NCI-H146 treated with DMSO at 0.1 percent for 48 hours (cell line): ENCODE results near the gene SNX32.

Source experiments
- DNase-seq: peaks from one replicate; lab custom pipeline; 2025; ENCODE audit not compliant: unreplicated experiment; lab: John Stamatoyannopoulos, UW

SNX32 gene

DNA sequence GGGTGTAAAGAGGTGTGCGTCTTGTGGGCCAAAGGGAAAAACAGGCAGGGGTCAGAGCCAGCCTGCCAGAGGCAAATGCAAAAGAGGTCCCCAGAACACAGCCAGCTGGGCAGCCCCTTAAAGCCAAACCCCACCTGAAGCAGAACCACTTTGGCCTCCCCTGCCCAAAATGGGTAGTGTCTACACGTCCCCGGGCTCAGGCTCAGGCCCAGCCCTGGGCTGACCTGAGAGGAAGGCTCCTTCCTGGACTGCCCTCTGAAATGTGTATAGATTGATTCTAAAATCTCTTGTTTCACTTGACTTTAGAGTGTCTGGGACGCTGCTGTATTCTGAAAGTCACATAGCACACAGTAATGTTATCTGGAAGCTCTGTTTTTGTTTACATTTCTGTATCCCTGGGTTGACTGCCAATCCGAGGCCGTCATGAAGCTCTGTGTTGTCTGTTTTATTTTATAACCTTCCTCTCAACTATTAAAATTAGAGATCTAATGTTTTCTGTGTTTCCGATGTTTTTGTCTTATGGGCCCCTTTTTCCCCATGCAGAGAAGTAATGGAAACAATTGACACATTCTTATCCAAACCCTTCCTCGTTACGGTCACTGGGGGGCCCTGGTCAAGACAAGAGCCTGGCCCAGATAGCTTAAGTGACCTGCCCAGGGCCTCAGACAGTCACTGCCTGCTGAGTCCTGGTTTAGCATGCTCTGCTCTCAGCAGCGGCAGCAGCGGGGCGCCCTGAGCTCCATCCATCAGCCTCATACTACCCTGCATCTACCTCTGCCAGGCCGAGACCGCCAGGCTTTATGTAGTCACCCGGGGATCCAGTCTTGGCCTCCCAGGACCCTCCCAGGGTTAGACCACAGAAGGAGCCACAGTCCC, 36.8 kb upstream of the SNX32 start:
- no peak for DNase-seq

GRCh38 chr11:65797711-65798110, 36.1 kb upstream of the SNX32 start:
- DNase-seq = no peak

DNA sequence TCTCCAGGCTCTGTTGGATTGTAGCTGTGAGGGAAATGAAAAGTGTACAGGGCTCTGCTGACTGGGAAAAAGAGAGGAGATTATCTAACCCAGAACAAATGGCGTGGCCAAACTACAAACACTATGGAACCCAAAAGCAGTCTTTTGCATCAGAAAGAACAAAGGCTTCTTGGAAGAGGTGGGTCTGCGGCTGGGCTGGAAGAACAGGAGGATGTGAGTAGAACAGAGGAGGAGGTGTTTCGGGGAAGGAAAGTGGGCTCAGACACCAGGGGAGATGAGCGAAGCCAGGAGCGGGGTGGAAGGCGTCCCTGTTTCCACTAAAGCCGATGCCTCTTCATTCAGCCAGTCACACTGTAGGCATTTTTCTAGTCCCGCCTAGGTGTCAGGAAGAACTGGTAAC, 34.9 kb upstream of the SNX32 start:
- DNase-seq = no peak

DNA sequence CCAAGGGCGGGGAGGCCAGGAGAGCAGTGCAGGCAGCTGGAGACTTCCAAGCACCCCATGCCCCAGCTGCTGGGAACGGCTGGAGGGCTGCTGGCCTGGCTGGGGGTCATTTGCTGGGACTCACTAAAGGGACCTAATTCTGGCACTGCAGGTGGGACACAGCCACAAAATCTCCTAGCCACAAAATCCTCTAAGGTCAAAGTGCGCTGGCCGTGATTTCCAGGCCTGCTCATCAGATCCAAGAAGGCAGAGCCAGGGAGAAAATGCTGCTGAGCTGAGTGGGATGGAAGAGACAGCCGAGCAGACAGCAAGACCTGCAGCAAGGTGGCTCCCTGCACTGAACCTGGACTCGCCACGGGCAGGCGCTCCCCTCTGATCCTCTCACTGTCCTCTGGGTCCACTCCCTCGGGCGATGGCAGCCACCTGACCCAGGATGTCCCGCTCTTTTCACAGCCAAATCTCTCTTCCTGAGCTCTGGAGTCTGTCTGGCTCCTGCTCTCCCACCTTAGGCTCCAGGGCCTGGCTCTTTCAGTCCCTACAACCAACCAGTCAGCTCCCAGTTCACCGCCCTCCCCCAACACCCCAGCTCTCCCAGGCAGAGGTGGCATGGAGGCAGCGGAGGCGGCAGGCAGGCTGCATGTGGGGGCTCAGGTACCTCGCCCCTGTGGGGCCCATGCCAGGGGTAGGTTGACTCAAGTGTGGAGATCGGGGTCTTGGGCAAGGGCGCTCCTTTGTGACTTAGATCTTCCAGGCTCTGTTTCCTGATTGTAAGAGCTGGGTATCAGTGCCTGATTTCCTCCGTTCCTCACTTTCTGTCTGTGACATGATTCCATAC, 32.4 kb upstream of the SNX32 start:
- DNase-seq = no peak

GRCh38 chr11:65802841-65803240, 30.9 kb upstream of the SNX32 start:
- no peak for DNase-seq

DNA sequence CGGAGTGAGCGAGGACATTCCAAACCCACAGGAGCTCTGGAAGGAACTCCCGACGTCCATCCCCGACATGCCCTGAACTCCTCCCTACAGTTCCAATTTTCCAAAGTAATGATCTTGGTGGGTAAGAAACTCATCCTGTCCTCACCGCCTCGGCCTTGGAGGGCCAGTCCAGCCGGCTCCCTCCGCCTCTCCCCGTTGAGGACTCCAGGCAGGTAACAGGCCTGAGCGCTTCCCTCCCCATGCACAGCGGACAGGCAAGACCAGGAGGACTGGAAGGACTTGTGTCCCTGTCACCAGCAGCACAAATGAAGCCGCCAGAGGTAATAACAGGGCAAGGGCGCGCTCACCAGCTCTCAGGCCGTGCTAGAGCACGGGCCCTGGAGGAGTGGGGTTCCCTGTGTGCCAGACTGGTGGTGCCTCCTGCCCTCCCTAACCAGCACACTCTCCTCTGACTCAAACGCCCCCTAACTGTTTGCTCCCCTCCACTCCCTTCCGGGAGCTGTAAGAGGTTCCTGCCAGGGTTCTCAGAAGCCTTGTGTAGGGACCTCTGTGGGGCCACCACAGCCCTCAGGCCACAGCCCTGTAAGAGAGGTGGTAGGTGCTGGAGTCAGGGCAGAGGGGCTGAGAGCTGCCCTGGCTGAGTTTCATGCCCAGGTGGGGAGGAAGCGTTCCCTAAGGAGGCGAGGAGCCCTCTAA, 29.8 kb upstream of the SNX32 start:
- DNase-seq = no peak

DNA sequence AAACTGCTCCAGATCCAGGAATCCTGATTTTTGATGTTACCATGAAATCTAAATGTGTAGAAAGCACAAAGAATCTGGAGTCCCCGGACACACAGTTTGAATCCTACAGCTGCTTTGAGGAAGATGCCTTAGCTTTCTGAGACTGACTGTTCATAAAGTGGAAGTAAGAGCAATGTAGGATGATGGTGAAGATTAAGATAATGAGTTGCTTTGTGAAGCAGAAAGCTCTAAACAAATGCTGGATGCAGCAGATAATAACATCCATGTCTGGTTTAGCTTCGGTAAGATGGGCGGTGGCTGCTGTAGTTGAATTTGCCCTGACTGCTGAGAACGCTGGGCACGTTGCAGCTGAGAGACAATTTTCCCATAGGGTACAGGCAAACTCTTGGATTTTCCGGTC, 26.8 kb upstream of the SNX32 start:
- no peak for DNase-seq

DNA sequence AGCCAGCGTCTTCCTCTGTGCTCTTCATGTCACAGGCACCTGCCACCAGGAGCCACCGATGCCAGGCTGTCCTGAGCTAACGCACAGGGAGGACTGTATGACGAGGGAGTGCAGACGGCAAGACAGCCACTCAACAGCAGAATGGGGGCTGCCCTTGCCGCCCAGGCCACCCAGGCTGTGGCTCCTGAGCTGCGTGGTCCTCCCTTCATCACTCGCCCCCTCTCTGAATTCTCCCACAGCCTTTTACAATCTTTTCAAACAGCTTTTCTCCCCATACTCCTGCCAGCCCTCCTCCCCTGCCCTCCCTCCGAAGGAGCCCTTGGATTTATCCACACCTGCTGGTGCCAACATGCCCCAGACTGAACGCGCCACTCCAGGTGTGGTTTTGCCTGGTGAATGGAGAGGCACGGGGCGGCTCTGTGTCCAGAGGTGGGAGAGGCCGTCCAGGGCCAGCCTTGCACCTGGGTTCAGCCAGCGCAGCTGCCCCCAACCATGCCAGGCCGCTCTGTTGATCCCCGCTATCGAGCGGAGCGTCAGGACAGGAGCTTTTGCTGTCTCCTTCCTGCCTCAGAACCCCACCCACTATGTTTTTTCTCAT, 24.9 kb upstream of the SNX32 start:
- DNase-seq = no peak

- no peak for DNase-seq
Measured at GRCh38 chr11:65809496-65809895, 24.3 kb upstream of the SNX32 start.

GRCh38 chr11:65810046-65810868, 23.5 kb upstream of the SNX32 start:
- no peak for DNase-seq

GRCh38 chr11:65811764-65812475, 21.8 kb upstream of the SNX32 start:
- DNase-seq = no peak

- DNase-seq = no peak
Measured at GRCh38 chr11:65814131-65814985, 19.4 kb upstream of the SNX32 start.

- DNase-seq = no peak
Measured at GRCh38 chr11:65814986-65815565, 18.7 kb upstream of the SNX32 start.

GRCh38 chr11:65816696-65817095, 17.1 kb upstream of the SNX32 start:
- DNase-seq = no peak

- no peak for DNase-seq
Measured at GRCh38 chr11:65817312-65817834, 16.4 kb upstream of the SNX32 start.

DNA sequence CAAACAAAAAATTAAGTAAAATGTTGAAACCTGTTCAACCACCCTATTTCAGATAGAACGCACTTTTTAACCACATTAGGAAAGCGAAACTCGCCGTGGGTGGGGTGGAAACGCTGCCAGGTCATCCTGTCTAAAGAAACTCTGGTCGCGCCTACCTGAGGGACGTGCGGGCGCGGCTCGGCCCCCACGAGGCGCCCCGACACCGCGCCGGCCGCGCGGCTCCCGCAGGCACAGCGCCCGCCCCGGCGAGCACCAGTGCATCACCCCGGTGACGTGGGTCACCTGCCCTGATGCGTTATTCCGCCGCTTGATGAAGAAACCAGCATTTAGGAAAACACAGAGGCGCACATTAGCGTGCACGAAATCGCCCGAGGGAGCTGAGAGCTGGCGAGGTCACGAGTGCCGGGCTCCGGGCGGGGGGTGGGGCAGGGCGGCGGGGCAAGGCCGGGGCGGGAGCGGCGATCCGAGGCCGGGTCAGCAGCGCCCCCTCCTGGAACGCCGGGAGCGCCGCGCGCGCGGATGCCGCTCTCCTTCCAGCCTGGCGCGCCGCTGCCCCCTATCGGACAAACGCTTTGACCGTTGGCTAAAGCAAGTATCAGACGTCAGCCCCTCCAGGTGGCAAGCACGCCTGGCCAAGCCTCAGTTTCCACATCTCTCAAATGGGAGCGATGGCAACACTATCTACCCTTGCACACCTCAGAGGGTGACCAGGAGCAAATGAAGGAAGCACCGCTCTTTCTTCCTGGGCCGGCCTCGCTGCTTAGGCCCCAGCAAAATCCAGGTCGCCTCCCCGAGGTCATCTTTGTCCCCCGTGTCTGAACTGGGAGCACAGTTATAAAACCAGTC, 15.7 kb upstream of the SNX32 start:
- peak; percentile 76 for DNase-seq

- DNase-seq = peak; percentile 88
Measured at GRCh38 chr11:65821107-65821506, 12.7 kb upstream of the SNX32 start.
